Peyer's patch (tissue), 4 donors: ENCODE data around the gene PIGM. TPM values are rescaled to one million over a fixed set of nuclear protein-coding genes. Genes with fewer than 3 reads are reported as not detected.

ENCODE experiments used
- DNase-seq, 3 donors: peaks; one replicate each; pipeline ENCODE4 v3.0.0-alpha.2; 2017 to 2019
- H3K27ac ChIP-seq, 4 donors: fragments of 200-600 bp; sonication (generic); one replicate each; pipeline ENCODE4 v1.5.1; 2016 to 2019
- H3K27me3 ChIP-seq, 2 donors: fragments of 200-600 bp; sonication (generic); one replicate each; pipeline ENCODE4 v1.5.1; 2019
- H3K36me3 ChIP-seq, 3 donors: fragments of 200-600 bp; sonication (generic); one replicate each; pipeline ENCODE4 v1.5.1; 2016 to 2019
- H3K4me1 ChIP-seq, 4 donors: fragments of 200-600 bp; sonication (generic); one replicate each; pipeline ENCODE4 v1.5.1; 2016 to 2019
- H3K4me3 ChIP-seq, 4 donors: fragments of 200-600 bp; sonication (generic); 1 replicate in 3 of 4; 2 replicates in 1 of 4; pipeline ENCODE4 v1.5.1; 2016 to 2019; ENCODE audit warnings: mild to moderate bottlenecking in 1 of 4
- H3K9me3 ChIP-seq, 4 donors: fragments of 200-600 bp; sonication (generic); one replicate each; pipeline ENCODE4 v1.5.1; 2016 to 2019; ENCODE audit warnings: mild to moderate bottlenecking in 1 of 4
- POLR2A ChIP-seq, 2 donors: fragments of 450-650 bp; IDR thresholded peaks; one replicate each; pipeline ENCODE4 v1.5.1; 2017; ENCODE audit warnings: antibody characterized with exemption in 2 of 2, mild to moderate bottlenecking in 2 of 2, moderate library complexity in 2 of 2
- total RNA-seq, 4 donors: library from RNA; depleted of rRNA; stranded (reverse); fragments of >200 nt; gene quantifications; one replicate each; pipeline ENCODE4 v1.1.0, GENCODE V29; 2016
- TF ChIP-seq, protein P1 (sequence below), 6 experiments: fragments of 450-650 bp in 4 of 6; fragments of 200-600 bp in 2 of 6; sonication (generic) in 1 of 6; IDR thresholded peaks; one replicate each; pipeline ENCODE4 v1.5.1; 2017 to 2019; ENCODE audit warnings: antibody characterized with exemption in 6 of 6, mild to moderate bottlenecking in 3 of 6, moderate library complexity in 1 of 6

Gene PIGM
- total RNA-seq, 4 donors from 2014 or later: under 0.01 to 6.7 (median 5.5) TPM

DNA sequence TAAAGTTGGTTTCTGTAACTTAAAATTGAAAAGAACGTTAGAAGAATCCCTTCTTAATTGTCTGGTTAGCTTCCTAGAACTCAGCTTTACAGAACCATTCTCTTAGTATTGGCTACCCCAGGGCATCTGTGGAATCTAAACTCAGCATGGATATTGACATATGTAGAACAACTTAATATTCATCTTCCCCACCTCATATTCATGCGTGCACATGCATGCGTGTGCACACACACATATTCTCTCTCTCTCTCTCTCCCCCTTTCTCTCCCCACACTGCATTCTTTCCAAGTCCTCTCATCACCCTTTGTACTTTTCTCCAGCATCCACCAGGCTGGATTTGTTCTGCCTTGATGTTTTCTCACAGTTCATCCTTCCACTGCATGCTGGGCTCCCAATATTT is 13.4 kb downstream of the PIGM start:
- H3K27me3 ChIP-seq: no peaks in the 10 kb centered on the region
- H3K36me3 ChIP-seq: no peaks in the 10 kb centered on the region
- H3K27ac ChIP-seq: no peak overlapping the region
- H3K4me1 ChIP-seq: peaks cover 0 to 4% (median 0%) of the 10 kb centered on the region in 4 donors
- no peak for DNase-seq
- no peaks in the 10 kb centered on the region for H3K9me3 ChIP-seq
- TF ChIP-seq POLR2A (IDR thresholded peaks at IDR 0.05): no peak
- TF ChIP-seq, protein P1, sequence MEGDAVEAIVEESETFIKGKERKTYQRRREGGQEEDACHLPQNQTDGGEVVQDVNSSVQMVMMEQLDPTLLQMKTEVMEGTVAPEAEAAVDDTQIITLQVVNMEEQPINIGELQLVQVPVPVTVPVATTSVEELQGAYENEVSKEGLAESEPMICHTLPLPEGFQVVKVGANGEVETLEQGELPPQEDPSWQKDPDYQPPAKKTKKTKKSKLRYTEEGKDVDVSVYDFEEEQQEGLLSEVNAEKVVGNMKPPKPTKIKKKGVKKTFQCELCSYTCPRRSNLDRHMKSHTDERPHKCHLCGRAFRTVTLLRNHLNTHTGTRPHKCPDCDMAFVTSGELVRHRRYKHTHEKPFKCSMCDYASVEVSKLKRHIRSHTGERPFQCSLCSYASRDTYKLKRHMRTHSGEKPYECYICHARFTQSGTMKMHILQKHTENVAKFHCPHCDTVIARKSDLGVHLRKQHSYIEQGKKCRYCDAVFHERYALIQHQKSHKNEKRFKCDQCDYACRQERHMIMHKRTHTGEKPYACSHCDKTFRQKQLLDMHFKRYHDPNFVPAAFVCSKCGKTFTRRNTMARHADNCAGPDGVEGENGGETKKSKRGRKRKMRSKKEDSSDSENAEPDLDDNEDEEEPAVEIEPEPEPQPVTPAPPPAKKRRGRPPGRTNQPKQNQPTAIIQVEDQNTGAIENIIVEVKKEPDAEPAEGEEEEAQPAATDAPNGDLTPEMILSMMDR (IDR thresholded peaks at IDR 0.05): no peak
- H3K4me3 ChIP-seq: no peak overlapping the region

DNA sequence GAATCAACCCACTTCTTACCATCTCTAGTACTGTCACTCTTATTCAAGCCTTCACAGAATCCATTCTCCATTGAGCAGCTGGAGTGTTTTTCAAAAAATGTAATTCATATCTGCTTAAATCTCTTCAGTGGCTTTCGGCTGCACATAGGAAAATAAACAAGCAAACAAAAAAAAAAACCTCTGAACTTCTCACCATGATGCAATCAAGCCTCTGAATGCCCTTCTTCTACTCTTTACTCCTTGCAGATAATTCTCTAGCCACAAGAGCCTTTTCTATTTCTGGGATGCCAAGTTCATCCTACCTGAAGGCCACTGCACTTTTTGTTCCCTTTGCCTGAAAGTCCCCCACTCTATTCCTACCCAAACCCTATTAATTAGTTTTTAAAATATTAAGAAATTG is 14.2 kb downstream of the PIGM start:
- no peak for DNase-seq
- H3K27ac ChIP-seq: no peak overlapping the region

GRCh38 chr1:160011781-160012180 is 20.0 kb downstream of the PIGM start:
- H3K4me3 ChIP-seq: no peak overlapping the region
- no peak for DNase-seq
- H3K4me1 ChIP-seq: no peaks in the 10 kb centered on the region
- H3K27ac ChIP-seq: no peak overlapping the region
- no peaks in the 10 kb centered on the region for H3K36me3 ChIP-seq
- no peaks in the 10 kb centered on the region for H3K9me3 ChIP-seq
- no peak for TF ChIP-seq POLR2A (IDR thresholded peaks at IDR 0.05)
- TF ChIP-seq, protein P1 (IDR thresholded peaks at IDR 0.05): no peak
- no peaks in the 10 kb centered on the region for H3K27me3 ChIP-seq

More for the DNA sequence above, 14.2 kb downstream of the PIGM start:
- Histone ChIP-seq H3K9me3 (no peaks in the 10 kb centered on the region), H3K27me3 (no peaks in the 10 kb centered on the region), H3K4me1 (peaks cover 0 to 4% (median 0%) of the 10 kb centered on the region in 4 donors), H3K4me3 (no peak overlapping the region), H3K36me3 (no peaks in the 10 kb centered on the region)
- TF ChIP-seq, protein P1 (IDR thresholded peaks at IDR 0.05): no peak
- no peak for TF ChIP-seq POLR2A (IDR thresholded peaks at IDR 0.05)

- DNase-seq: no peak
- no peak overlapping the region for H3K27ac ChIP-seq
- TF ChIP-seq, protein P1 (IDR thresholded peaks at IDR 0.05): no peak
- no peak for TF ChIP-seq POLR2A (IDR thresholded peaks at IDR 0.05)
Observed at GRCh38 chr1:160009801-160010200, 22.0 kb downstream of the PIGM start.

DNA sequence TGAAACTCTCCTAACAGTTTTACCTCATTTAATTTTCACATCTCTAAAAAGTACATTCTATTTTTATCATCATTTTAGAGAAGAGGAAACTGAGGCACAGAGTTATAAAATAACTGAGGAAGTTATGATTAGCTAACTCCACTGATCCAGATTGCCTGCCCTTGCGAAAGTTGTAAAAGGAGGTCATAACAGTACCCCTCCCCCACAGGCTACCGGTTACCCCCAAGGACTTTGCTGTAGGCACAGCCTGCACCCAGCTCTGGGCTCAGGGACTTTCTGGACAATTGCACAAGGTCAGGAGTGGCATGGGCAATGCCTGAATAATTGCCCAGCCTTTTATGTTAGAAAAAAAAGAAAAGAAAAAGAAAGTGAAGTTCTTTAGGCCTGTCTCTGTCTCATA is 22.7 kb downstream of the PIGM start:
- H3K36me3 ChIP-seq: no peaks in the 10 kb centered on the region
- H3K27me3 ChIP-seq: no peaks in the 10 kb centered on the region
- no peak overlapping the region for H3K27ac ChIP-seq
- peaks cover 0 to 9% (median 0%) of the 10 kb centered on the region in 4 donors for H3K4me1 ChIP-seq
- H3K9me3 ChIP-seq: no peaks in the 10 kb centered on the region
- no peak overlapping the region for H3K4me3 ChIP-seq
- DNase-seq: no peak
- TF ChIP-seq, protein P1 (IDR thresholded peaks at IDR 0.05): no peak
- no peak for TF ChIP-seq POLR2A (IDR thresholded peaks at IDR 0.05)

More at GRCh38 chr1:160009801-160010200, 22.0 kb downstream of the PIGM start:
- H3K4me1 ChIP-seq: peaks cover 0 to 7% (median 0%) of the 10 kb centered on the region in 4 donors
- no peak overlapping the region for H3K4me3 ChIP-seq
- H3K27me3 ChIP-seq: no peaks in the 10 kb centered on the region
- no peaks in the 10 kb centered on the region for H3K36me3 ChIP-seq
- no peaks in the 10 kb centered on the region for H3K9me3 ChIP-seq
